Neural cell (in vitro differentiated cells): ENCODE results near the gene TAS2R13. TPM values are rescaled to one million over a fixed set of nuclear protein-coding genes. Genes with fewer than 3 reads are reported as not detected.

Source experiments
- H2AFZ ChIP-seq: fragments of 200-600, 300-800 bp; sonication (generic), shearing (Covaris generic); 2 replicates; pipeline ENCODE4 v1.6.0; 2014; ENCODE audit warnings: low read depth, mild to moderate bottlenecking, antibody characterized with exemption, low read length, moderate library complexity
- H3F3A ChIP-seq: fragments of 200-600 bp; shearing (Covaris generic); 2 replicates; pipeline ENCODE4 v1.6.1; 2016; ENCODE audit warnings: mild to moderate bottlenecking, moderate library complexity, mixed read lengths, antibody characterized with exemption, low read length; ENCODE audit not compliant: insufficient read depth, poor library complexity, severe bottlenecking
- H3K27ac ChIP-seq: fragments of 200-600, 300-800 bp; sonication (generic), shearing (Covaris generic); 2 replicates; pipeline ENCODE4 v1.5.1; 2014; ENCODE audit warnings: mild to moderate bottlenecking, low read length, moderate library complexity
- H3K27me3 ChIP-seq: fragments of 300-800, 200-600 bp; sonication (generic), shearing (Covaris generic); 2 replicates; pipeline ENCODE4 v1.6.0; 2014; ENCODE audit warnings: mild to moderate bottlenecking, low read depth, low read length, moderate library complexity; ENCODE audit not compliant: insufficient read depth
- H3K36me3 ChIP-seq: fragments of 300-800, 200-600 bp; sonication (generic), shearing (Covaris generic); 2 replicates; pipeline ENCODE4 v1.5.1; 2014; ENCODE audit warnings: mild to moderate bottlenecking, antibody characterized with exemption, low read length, moderate library complexity; ENCODE audit not compliant: insufficient read depth
- H3K4me2 ChIP-seq: fragments of 300-800, 200-600 bp; sonication (generic), shearing (Covaris generic); 2 replicates; pipeline ENCODE4 v1.6.0; 2014; ENCODE audit warnings: mild to moderate bottlenecking, low read length
- H3K4me3 ChIP-seq: fragments of 300-800, 200-600 bp; sonication (generic), shearing (Covaris generic); 2 replicates; pipeline ENCODE4 v1.5.1; 2014; ENCODE audit warnings: mild to moderate bottlenecking, low read length, moderate library complexity
- H3K79me2 ChIP-seq: fragments of 200-600 bp; shearing (Covaris generic); replicated peaks from 2 replicates; pipeline ENCODE4 v1.6.0; 2014; ENCODE audit warnings: mild to moderate bottlenecking, low read length, moderate library complexity; ENCODE audit not compliant: insufficient read depth
- H3K9ac ChIP-seq: fragments of 300-800, 200-600 bp; sonication (generic), shearing (Covaris generic); 2 replicates; pipeline ENCODE4 v1.6.1; 2016; ENCODE audit warnings: mild to moderate bottlenecking, low read length, mixed read lengths
- H3K9me2 ChIP-seq: fragments of 200-600 bp; shearing (Covaris generic); 2 replicates; pipeline ENCODE4 v1.6.1; 2016; ENCODE audit warnings: mild to moderate bottlenecking, low read length, mixed read lengths; ENCODE audit not compliant: insufficient read depth
- H3K9me3 ChIP-seq: fragments of 200-600, 300-800 bp; sonication (generic), shearing (Covaris generic); 2 replicates; pipeline ENCODE4 v1.6.1; 2016; ENCODE audit warnings: mild to moderate bottlenecking, mixed run types, low read length, moderate library complexity, mixed read lengths
- H4K20me1 ChIP-seq: fragments of 200-600 bp; shearing (Covaris generic); 2 replicates; pipeline ENCODE4 v1.6.1; 2016; ENCODE audit warnings: mild to moderate bottlenecking, mixed run types; ENCODE audit not compliant: insufficient read depth
- EP300 ChIP-seq: fragments of 450-650 bp; conservative IDR thresholded peaks from 2 replicates; pipeline ENCODE4 v1.6.1; 2014; ENCODE audit warnings: antibody characterized with exemption, mild to moderate bottlenecking, moderate library complexity; ENCODE audit not compliant: poor library complexity, severe bottlenecking
- EZH2 ChIP-seq: fragments of 200-600, 300-800 bp; shearing (Covaris generic), sonication (generic); IDR thresholded peaks from 2 replicates; pipeline ENCODE4 v1.6.1; 2014; ENCODE audit warnings: antibody characterized with exemption, low read length, borderline replicate concordance, mild to moderate bottlenecking; ENCODE audit not compliant: insufficient read depth, poor library complexity, severe bottlenecking
- MXI1 ChIP-seq: fragments of 450-650 bp; conservative IDR thresholded peaks from 2 replicates; pipeline ENCODE4 v1.6.1; 2014; ENCODE audit warnings: antibody characterized with exemption, mild to moderate bottlenecking; ENCODE audit not compliant: poor library complexity, severe bottlenecking
- POLR2AphosphoS5 ChIP-seq: IDR thresholded peaks from 2 replicates; pipeline ENCODE4 v1.6.1; 2012
- RAD21 ChIP-seq: fragments of 450-650 bp; conservative IDR thresholded peaks from 2 replicates; pipeline ENCODE4 v1.6.1; 2014; ENCODE audit warnings: antibody characterized with exemption, mild to moderate bottlenecking, moderate library complexity
- SMC3 ChIP-seq: fragments of 450-650 bp; conservative IDR thresholded peaks from 2 replicates; pipeline ENCODE4 v1.6.1; 2014; ENCODE audit warnings: antibody characterized with exemption, mild to moderate bottlenecking, moderate library complexity; ENCODE audit not compliant: poor library complexity
- TAF1 ChIP-seq: IDR thresholded peaks from 2 replicates; pipeline ENCODE4 v1.6.1; 2012; ENCODE audit warnings: low read depth
- polyA plus RNA-seq: library from polyadenylated mRNA; depleted of rRNA; stranded (reverse); fragments of >200 nt; gene quantifications from 2 replicates; pipeline ENCODE4 v1.2.3, GENCODE V29; 2014
- TF ChIP-seq, protein P1 (sequence below): IDR thresholded peaks from 2 replicates; pipeline ENCODE4 v1.6.1; 2012; ENCODE audit warnings: borderline replicate concordance
- TF ChIP-seq, protein P2 (sequence below): fragments of 450-650 bp; IDR thresholded peaks from 2 replicates; pipeline ENCODE4 v1.5.1; 2014; ENCODE audit warnings: antibody characterized with exemption, mild to moderate bottlenecking, moderate library complexity; ENCODE audit not compliant: poor library complexity, severe bottlenecking

The TAS2R13 gene
- polyA plus RNA-seq, 1 donor from 2014 or later = 0.61 TPM

DNA sequence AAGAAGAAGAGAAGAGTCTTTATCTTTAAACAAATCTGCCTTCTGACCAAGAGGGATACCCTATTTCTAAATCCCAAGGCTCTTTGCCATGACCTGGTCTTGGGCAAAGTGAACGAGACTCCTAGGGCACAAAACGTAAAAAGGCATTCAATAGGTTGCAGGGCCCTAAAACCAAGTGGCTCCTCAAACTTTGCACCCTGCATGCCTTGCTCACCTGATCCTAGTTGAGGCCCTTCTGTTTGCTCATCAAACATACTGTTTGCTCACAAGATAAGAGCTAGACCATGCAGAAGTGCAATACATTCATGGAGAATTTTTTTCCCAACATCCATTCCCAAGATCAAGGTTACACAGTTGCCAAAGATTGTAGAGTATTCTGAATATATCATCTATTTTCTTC lies 17.4 kb downstream of the TAS2R13 start:
- Histone ChIP-seq H2AFZ (no peak overlapping the region), H3K9me2 (no peaks in the 10 kb centered on the region), H3K4me2 (no peak overlapping the region), H3K4me3 (no peak overlapping the region), H3K79me2 (no peaks in the 10 kb centered on the region), H3K36me3 (no peaks in the 10 kb centered on the region), H4K20me1 (no peaks in the 10 kb centered on the region), H3K27ac (no peak overlapping the region), H3K9me3 (no peaks in the 10 kb centered on the region), H3F3A (no peaks in the 10 kb centered on the region), H3K9ac (no peak overlapping the region), H3K27me3 (no peaks in the 10 kb centered on the region)
- no peak for TF ChIP-seq EZH2
- TF ChIP-seq, protein P1, sequence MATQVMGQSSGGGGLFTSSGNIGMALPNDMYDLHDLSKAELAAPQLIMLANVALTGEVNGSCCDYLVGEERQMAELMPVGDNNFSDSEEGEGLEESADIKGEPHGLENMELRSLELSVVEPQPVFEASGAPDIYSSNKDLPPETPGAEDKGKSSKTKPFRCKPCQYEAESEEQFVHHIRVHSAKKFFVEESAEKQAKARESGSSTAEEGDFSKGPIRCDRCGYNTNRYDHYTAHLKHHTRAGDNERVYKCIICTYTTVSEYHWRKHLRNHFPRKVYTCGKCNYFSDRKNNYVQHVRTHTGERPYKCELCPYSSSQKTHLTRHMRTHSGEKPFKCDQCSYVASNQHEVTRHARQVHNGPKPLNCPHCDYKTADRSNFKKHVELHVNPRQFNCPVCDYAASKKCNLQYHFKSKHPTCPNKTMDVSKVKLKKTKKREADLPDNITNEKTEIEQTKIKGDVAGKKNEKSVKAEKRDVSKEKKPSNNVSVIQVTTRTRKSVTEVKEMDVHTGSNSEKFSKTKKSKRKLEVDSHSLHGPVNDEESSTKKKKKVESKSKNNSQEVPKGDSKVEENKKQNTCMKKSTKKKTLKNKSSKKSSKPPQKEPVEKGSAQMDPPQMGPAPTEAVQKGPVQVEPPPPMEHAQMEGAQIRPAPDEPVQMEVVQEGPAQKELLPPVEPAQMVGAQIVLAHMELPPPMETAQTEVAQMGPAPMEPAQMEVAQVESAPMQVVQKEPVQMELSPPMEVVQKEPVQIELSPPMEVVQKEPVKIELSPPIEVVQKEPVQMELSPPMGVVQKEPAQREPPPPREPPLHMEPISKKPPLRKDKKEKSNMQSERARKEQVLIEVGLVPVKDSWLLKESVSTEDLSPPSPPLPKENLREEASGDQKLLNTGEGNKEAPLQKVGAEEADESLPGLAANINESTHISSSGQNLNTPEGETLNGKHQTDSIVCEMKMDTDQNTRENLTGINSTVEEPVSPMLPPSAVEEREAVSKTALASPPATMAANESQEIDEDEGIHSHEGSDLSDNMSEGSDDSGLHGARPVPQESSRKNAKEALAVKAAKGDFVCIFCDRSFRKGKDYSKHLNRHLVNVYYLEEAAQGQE = no peak
- TF ChIP-seq EP300 = no peak
- no peak for TF ChIP-seq SMC3
- TF ChIP-seq TAF1 = no peak
- no peak for TF ChIP-seq RAD21
- TF ChIP-seq POLR2AphosphoS5 = no peak
- no peak for TF ChIP-seq MXI1
- TF ChIP-seq, protein P2, sequence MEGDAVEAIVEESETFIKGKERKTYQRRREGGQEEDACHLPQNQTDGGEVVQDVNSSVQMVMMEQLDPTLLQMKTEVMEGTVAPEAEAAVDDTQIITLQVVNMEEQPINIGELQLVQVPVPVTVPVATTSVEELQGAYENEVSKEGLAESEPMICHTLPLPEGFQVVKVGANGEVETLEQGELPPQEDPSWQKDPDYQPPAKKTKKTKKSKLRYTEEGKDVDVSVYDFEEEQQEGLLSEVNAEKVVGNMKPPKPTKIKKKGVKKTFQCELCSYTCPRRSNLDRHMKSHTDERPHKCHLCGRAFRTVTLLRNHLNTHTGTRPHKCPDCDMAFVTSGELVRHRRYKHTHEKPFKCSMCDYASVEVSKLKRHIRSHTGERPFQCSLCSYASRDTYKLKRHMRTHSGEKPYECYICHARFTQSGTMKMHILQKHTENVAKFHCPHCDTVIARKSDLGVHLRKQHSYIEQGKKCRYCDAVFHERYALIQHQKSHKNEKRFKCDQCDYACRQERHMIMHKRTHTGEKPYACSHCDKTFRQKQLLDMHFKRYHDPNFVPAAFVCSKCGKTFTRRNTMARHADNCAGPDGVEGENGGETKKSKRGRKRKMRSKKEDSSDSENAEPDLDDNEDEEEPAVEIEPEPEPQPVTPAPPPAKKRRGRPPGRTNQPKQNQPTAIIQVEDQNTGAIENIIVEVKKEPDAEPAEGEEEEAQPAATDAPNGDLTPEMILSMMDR = no peak

DNA sequence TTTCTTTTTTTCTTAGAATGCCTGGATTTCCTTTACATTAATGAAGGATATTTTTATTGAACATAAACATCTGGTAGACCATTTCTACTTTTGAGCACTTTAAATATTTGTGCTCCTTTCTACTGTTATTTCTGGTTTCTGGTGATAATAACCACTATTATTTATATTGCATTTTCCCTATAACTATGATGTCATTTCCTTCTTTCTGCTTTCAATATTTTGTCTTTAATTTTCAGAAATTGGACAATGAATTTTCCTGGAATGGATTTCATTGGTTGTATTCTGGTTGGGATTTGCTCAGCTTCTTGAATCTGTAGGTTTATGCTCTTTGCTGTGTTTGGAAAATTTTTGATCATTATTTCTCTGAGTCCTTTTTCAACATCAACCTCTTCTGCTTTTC lies 20.1 kb downstream of the TAS2R13 start:
- Histone ChIP-seq H4K20me1 (no peaks in the 10 kb centered on the region), H3K9me3 (no peaks in the 10 kb centered on the region), H3K79me2 (no peaks in the 10 kb centered on the region), H3F3A (no peaks in the 10 kb centered on the region), H3K4me3 (no peak overlapping the region), H3K9me2 (no peaks in the 10 kb centered on the region), H3K27ac (no peak overlapping the region), H3K9ac (no peak overlapping the region), H3K36me3 (no peaks in the 10 kb centered on the region), H3K4me2 (no peak overlapping the region), H3K27me3 (no peaks in the 10 kb centered on the region), H2AFZ (no peak overlapping the region)
- TF ChIP-seq EZH2 (no peak), TAF1 (no peak), EP300 (no peak), POLR2AphosphoS5 (no peak), MXI1 (no peak), RAD21 (no peak), SMC3 (no peak)
- TF ChIP-seq, protein P1 = no peak
- TF ChIP-seq, protein P2 = no peak
